Astrocyte (in vitro differentiated cells and primary cell): Measurements from ENCODE around the gene SPTBN1. TPM values are rescaled to one million over a fixed set of nuclear protein-coding genes. Genes with fewer than 3 reads are reported as not detected.

Source experiments
- DNase-seq: peaks from one replicate; pipeline ENCODE4 v3.0.0-alpha.2; 2010; ENCODE audit warnings: low read depth
- FAIRE-seq: peaks from 2 replicates; lab custom pipeline; 2011; peaks lifted over from hg19 to GRCh38; lab: Jason Lieb, UNC
- H2AFZ ChIP-seq: 2 replicates; pipeline ENCODE4 v1.6.0; 2012; ENCODE audit warnings: low read depth, low read length, inconsistent platforms
- H3K27ac ChIP-seq: 2 replicates; pipeline ENCODE4 v1.5.1; 2011; ENCODE audit warnings: low read depth, low read length, inconsistent platforms
- H3K27me3 ChIP-seq: 2 replicates; pipeline ENCODE4 v1.6.0; 2011; ENCODE audit warnings: low read length, inconsistent platforms; ENCODE audit not compliant: insufficient read depth
- H3K36me3 ChIP-seq: 2 replicates; pipeline ENCODE4 v1.5.1; 2011; ENCODE audit warnings: low read length, inconsistent platforms; ENCODE audit not compliant: insufficient read depth
- H3K4me1 ChIP-seq: 2 replicates; pipeline ENCODE4 v1.5.1; 2011; ENCODE audit warnings: low read length, inconsistent platforms; ENCODE audit not compliant: insufficient read depth
- H3K4me2 ChIP-seq: 2 replicates; pipeline ENCODE4 v1.6.0; 2012; ENCODE audit warnings: low read length, inconsistent platforms
- H3K4me3 ChIP-seq: 2 replicates; pipeline ENCODE4 v1.5.1; 2011; ENCODE audit warnings: low read depth, mild to moderate bottlenecking, low read length, inconsistent platforms; ENCODE audit not compliant: insufficient read depth
- H3K79me2 ChIP-seq: 2 replicates; pipeline ENCODE4 v1.6.0; 2012; ENCODE audit warnings: mild to moderate bottlenecking, low read length, inconsistent platforms; ENCODE audit not compliant: insufficient read depth
- H3K9ac ChIP-seq: 2 replicates; pipeline ENCODE4 v1.6.0; 2012; ENCODE audit warnings: mild to moderate bottlenecking, low read length, inconsistent platforms
- H3K9me3 ChIP-seq: 2 replicates; pipeline ENCODE4 v1.5.1; 2012; ENCODE audit warnings: low read depth, mild to moderate bottlenecking, low read length, inconsistent platforms; ENCODE audit not compliant: insufficient read depth
- H4K20me1 ChIP-seq: 2 replicates; pipeline ENCODE4 v1.6.0; 2012; ENCODE audit warnings: low read length, inconsistent platforms; ENCODE audit not compliant: insufficient read depth
- H3K27ac Mint-ChIP-seq: one replicate; pipeline ENCODE4 v1.8.0; 2021; ENCODE audit warnings: mild to moderate bottlenecking, mixed read lengths; ENCODE audit not compliant: unreplicated experiment
- H3K27me3 Mint-ChIP-seq: one replicate; pipeline ENCODE4 v1.8.0; 2021; ENCODE audit warnings: low read depth, mixed read lengths; ENCODE audit not compliant: unreplicated experiment
- H3K36me3 Mint-ChIP-seq: one replicate; pipeline ENCODE4 v1.8.0; 2021; ENCODE audit warnings: low read depth, mixed read lengths; ENCODE audit not compliant: unreplicated experiment
- H3K4me1 Mint-ChIP-seq: one replicate; pipeline ENCODE4 v1.8.0; 2021; ENCODE audit warnings: low read depth, mixed read lengths; ENCODE audit not compliant: unreplicated experiment
- H3K4me3 Mint-ChIP-seq: one replicate; pipeline ENCODE4 v1.8.0; 2021; ENCODE audit warnings: mild to moderate bottlenecking, moderate library complexity, mixed read lengths; ENCODE audit not compliant: unreplicated experiment
- H3K9me3 Mint-ChIP-seq: one replicate; pipeline ENCODE4 v1.8.0; 2021; ENCODE audit warnings: mild to moderate bottlenecking, mixed read lengths; ENCODE audit not compliant: unreplicated experiment
- EZH2 ChIP-seq: IDR thresholded peaks from 2 replicates; pipeline ENCODE4 v1.6.1; 2012; ENCODE audit warnings: mild to moderate bottlenecking, low read length, inconsistent platforms; ENCODE audit not compliant: insufficient read depth
- total RNA-seq: library from RNA; stranded (reverse); gene quantifications from 2 replicates; pipeline ENCODE4 v1.2.1, GENCODE V29; 2021
- TF ChIP-seq, protein P1 (sequence below): IDR thresholded peaks from 2 replicates; pipeline ENCODE4 v1.5.1; 2011; ENCODE audit warnings: low read depth, mild to moderate bottlenecking, inconsistent platforms, low read length, moderate library complexity; ENCODE audit not compliant: insufficient read depth

The SPTBN1 gene
- total RNA-seq, 1 donor from 2014 or later: 311 TPM

GRCh38 chr2:54494087-54494486, 38.0 kb downstream of the SPTBN1 start:
- Mint-ChIP-seq H3K9me3 (no peaks in the 10 kb centered on the region), H3K27ac (no peak overlapping the region), H3K36me3 (peaks cover 6% of the 10 kb centered on the region), H3K27me3 (no peaks in the 10 kb centered on the region), H3K4me3 (no peak overlapping the region), H3K4me1 (peaks cover 6% of the 10 kb centered on the region)
- no peak for TF ChIP-seq EZH2
- TF ChIP-seq, protein P1, sequence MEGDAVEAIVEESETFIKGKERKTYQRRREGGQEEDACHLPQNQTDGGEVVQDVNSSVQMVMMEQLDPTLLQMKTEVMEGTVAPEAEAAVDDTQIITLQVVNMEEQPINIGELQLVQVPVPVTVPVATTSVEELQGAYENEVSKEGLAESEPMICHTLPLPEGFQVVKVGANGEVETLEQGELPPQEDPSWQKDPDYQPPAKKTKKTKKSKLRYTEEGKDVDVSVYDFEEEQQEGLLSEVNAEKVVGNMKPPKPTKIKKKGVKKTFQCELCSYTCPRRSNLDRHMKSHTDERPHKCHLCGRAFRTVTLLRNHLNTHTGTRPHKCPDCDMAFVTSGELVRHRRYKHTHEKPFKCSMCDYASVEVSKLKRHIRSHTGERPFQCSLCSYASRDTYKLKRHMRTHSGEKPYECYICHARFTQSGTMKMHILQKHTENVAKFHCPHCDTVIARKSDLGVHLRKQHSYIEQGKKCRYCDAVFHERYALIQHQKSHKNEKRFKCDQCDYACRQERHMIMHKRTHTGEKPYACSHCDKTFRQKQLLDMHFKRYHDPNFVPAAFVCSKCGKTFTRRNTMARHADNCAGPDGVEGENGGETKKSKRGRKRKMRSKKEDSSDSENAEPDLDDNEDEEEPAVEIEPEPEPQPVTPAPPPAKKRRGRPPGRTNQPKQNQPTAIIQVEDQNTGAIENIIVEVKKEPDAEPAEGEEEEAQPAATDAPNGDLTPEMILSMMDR: no peak
- Histone ChIP-seq H3K4me1 (no peaks in the 10 kb centered on the region), H3K79me2 (peaks cover 83% of the 10 kb centered on the region), H3K4me2 (no peak overlapping the region), H3K9ac (no peak overlapping the region), H4K20me1 (peaks cover 75% of the 10 kb centered on the region), H3K4me3 (no peak overlapping the region), H3K9me3 (no peaks in the 10 kb centered on the region), H3K27ac (no peak overlapping the region), H2AFZ (no peak overlapping the region), H3K27me3 (no peaks in the 10 kb centered on the region), H3K36me3 (no peaks in the 10 kb centered on the region)
- no peak for FAIRE-seq
- DNase-seq: no peak

DNA sequence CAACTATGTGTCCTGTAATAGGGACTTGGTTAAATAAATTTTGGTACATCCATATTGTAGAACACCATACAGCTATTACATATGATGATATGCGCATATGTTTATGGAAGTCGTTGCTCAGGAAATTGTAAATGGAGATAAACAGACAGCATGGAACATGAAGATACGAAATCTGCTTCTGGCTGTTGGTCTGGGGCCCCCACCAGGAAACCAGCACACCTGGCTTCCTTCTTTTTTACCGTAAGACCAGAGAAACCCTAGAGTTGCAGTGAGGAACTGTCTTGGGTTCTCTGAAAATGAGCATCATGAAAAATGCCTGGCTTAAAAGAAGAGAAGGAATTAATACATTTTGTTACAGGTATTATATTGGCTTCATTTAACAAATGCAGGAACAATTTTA, 40.8 kb downstream of the SPTBN1 start:
- Histone ChIP-seq H3K27ac (no peak overlapping the region), H3K79me2 (peaks cover 82% of the 10 kb centered on the region), H3K9me3 (no peaks in the 10 kb centered on the region), H3K4me1 (no peaks in the 10 kb centered on the region), H3K36me3 (no peaks in the 10 kb centered on the region), H3K4me3 (no peak overlapping the region), H3K27me3 (no peaks in the 10 kb centered on the region), H2AFZ (no peak overlapping the region), H4K20me1 (peaks cover 77% of the 10 kb centered on the region), H3K4me2 (no peak overlapping the region), H3K9ac (no peak overlapping the region)
- Mint-ChIP-seq H3K9me3 (peaks cover 2% of the 10 kb centered on the region), H3K27ac (no peak overlapping the region), H3K4me1 (peaks cover 13% of the 10 kb centered on the region), H3K36me3 (peaks cover 8% of the 10 kb centered on the region), H3K4me3 (no peak overlapping the region), H3K27me3 (no peaks in the 10 kb centered on the region)
- DNase-seq (no peak), FAIRE-seq (no peak)
- no peak for TF ChIP-seq EZH2
- TF ChIP-seq, protein P1: no peak

- H3K27me3 Mint-ChIP-seq: no peaks in the 10 kb centered on the region
- TF ChIP-seq, protein P1: peak; percentile 18
- no peak for TF ChIP-seq EZH2
- Histone ChIP-seq H4K20me1 (peaks cover 80% of the 10 kb centered on the region), H2AFZ (no peak overlapping the region), H3K27me3 (no peaks in the 10 kb centered on the region), H3K27ac (no peak overlapping the region), H3K9ac (no peak overlapping the region), H3K9me3 (no peaks in the 10 kb centered on the region), H3K4me2 (no peak overlapping the region), H3K79me2 (peaks cover 82% of the 10 kb centered on the region), H3K4me1 (no peaks in the 10 kb centered on the region), H3K36me3 (no peaks in the 10 kb centered on the region), H3K4me3 (no peak overlapping the region)
- H3K4me1 Mint-ChIP-seq: peaks cover 12% of the 10 kb centered on the region
- no peak overlapping the region for H3K4me3 Mint-ChIP-seq
- H3K9me3 Mint-ChIP-seq: peaks cover 2% of the 10 kb centered on the region
- DNase-seq (no peak), FAIRE-seq (no peak)
- peaks cover 12% of the 10 kb centered on the region for H3K36me3 Mint-ChIP-seq
- H3K27ac Mint-ChIP-seq: no peak overlapping the region
Measured at GRCh38 chr2:54497763-54498680, 41.9 kb downstream of the SPTBN1 start.
